ENCODE results near the gene ZEB2. TPM values are rescaled to one million over a fixed set of nuclear protein-coding genes. Genes with fewer than 3 reads are reported as not detected.

ZEB2 gene
- polyA plus RNA-seq, 1 donor from 2014 or later, result 2.2 TPM

DNA sequence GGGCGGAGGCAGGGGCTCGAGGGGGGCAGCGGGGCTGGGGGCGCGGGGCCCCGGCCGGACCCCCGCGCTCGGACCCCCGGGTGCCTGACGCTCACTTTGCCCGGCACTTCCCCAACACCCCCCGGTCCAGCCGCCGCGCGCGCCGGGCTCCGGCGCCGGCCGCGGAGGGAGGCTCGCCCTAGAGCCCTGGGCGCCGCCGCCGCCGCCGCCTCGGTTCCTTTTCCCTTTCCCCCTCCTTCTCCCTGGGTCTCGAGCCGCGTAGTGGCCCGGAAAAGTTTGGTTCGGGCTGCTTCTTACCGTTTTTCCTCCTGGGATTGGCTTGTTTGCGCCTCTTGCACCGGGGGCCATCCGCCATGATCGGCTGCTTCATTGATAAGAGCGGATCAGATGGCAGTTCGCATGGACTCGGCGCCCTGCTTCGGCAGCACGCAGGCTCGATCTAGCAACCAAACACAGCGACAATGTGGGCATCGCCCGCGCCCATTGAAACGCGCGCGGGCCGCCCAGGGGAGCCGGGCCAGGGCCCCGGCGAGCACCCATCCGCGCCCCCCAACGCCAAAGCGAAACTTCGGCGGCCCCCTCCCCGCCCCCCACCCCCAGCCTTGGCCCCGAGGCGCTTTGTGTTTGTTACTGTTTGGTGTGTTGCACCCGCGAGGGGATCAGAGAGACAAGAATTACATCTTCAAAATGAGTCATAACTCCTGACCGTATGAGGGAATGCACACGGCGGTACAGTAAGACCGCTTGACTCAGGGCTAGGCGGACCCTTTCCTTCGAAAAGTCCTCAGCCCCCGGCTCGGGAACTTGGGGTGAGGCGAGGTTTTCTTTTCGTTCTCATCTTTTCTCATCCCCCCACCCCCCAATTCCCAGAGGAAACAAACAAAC, 2.7 kb downstream of the ZEB2 start:
- H3K27me3 ChIP-seq (ENCODE audit: insufficient read depth, low read depth, low read length), result peaks cover 63% of the 10 kb centered on the region
- H3K79me2 ChIP-seq (replicated peaks; ENCODE audit: insufficient read depth, low read length), result peaks cover 69% of the 10 kb centered on the region
- no peaks in the 10 kb centered on the region for H4K20me1 ChIP-seq (ENCODE audit: insufficient read depth)
- TF ChIP-seq SMC3 (conservative IDR thresholded peaks at IDR 0.05; ENCODE audit: poor library complexity) (peak; percentile 21), EP300 (conservative IDR thresholded peaks at IDR 0.05; ENCODE audit: poor library complexity, severe bottlenecking) (no peak), MXI1 (conservative IDR thresholded peaks at IDR 0.05; ENCODE audit: poor library complexity, severe bottlenecking) (peak; percentile 18), EZH2 (IDR thresholded peaks at IDR 0.05; ENCODE audit: borderline replicate concordance, insufficient read depth, low read length, poor library complexity, severe bottlenecking) (no peak), RAD21 (conservative IDR thresholded peaks at IDR 0.05) (peak; percentile 53)
- H2AFZ ChIP-seq (ENCODE audit: low read depth, low read length), result no peak overlapping the region
- no peaks in the 10 kb centered on the region for H3F3A ChIP-seq (ENCODE audit: insufficient read depth, low read length, poor library complexity, severe bottlenecking)
- H3K9ac ChIP-seq (ENCODE audit: low read length), result peak overlapping the region; percentile 55
- no peaks in the 10 kb centered on the region for H3K9me2 ChIP-seq (ENCODE audit: insufficient read depth, low read length)
- no peaks in the 10 kb centered on the region for H3K9me3 ChIP-seq (ENCODE audit: low read length)
- no peak overlapping the region for H3K4me2 ChIP-seq (ENCODE audit: low read length)
- H3K36me3 ChIP-seq (ENCODE audit: insufficient read depth, low read length), result no peaks in the 10 kb centered on the region
- peak overlapping the region; percentile 72 for H3K4me3 ChIP-seq (ENCODE audit: low read length)
- H3K27ac ChIP-seq (ENCODE audit: low read length), result no peak overlapping the region

DNA sequence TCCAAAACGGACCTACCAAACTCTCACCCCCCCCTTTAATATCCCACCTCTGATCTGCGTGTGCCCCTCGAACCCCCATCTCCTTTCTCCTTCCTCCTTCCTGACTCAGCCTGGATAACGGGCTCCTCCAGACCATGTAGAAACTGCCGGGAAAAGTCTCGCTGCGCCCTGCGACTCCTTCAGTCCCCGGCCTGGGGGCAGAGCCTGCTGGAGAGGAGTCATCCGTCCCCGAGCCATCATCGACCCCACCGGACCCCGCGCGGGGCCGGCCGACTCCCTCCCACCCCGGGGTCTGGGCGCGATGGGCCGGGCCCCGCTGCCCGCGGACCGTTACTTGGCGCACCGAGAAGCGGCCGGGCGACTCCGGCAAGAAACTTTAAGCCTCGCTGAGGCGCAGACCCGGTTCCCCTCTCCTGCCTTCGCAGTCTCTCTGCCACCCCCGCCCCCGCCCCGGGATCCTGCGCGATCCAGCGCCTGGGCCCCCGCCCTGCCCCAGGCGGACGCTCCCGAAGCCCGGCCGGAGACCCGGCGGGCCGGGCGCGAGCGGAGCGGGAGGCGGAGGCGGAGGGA, 3.4 kb downstream of the ZEB2 start:
- no peaks in the 10 kb centered on the region for H3K9me2 ChIP-seq (ENCODE audit: insufficient read depth, low read length)
- H4K20me1 ChIP-seq (ENCODE audit: insufficient read depth), result no peaks in the 10 kb centered on the region
- peaks cover 74% of the 10 kb centered on the region for H3K79me2 ChIP-seq (replicated peaks; ENCODE audit: insufficient read depth, low read length)
- H3K36me3 ChIP-seq (ENCODE audit: insufficient read depth, low read length), result no peaks in the 10 kb centered on the region
- H3F3A ChIP-seq (ENCODE audit: insufficient read depth, low read length, poor library complexity, severe bottlenecking), result no peaks in the 10 kb centered on the region
- H3K9me3 ChIP-seq (ENCODE audit: low read length), result no peaks in the 10 kb centered on the region
- peak overlapping the region; percentile 55 for H3K9ac ChIP-seq (ENCODE audit: low read length)
- H3K27me3 ChIP-seq (ENCODE audit: insufficient read depth, low read depth, low read length), result peaks cover 62% of the 10 kb centered on the region
- TF ChIP-seq EZH2 (IDR thresholded peaks at IDR 0.05; ENCODE audit: borderline replicate concordance, insufficient read depth, low read length, poor library complexity, severe bottlenecking) (no peak), RAD21 (conservative IDR thresholded peaks at IDR 0.05) (peak; percentile 13)
- peak overlapping the region; percentile 72 for H3K4me3 ChIP-seq (ENCODE audit: low read length)
- no peak overlapping the region for H2AFZ ChIP-seq (ENCODE audit: low read depth, low read length)
- H3K27ac ChIP-seq (ENCODE audit: low read length), result no peak overlapping the region
- peak overlapping the region; percentile 53 for H3K4me2 ChIP-seq (ENCODE audit: low read length)

DNA sequence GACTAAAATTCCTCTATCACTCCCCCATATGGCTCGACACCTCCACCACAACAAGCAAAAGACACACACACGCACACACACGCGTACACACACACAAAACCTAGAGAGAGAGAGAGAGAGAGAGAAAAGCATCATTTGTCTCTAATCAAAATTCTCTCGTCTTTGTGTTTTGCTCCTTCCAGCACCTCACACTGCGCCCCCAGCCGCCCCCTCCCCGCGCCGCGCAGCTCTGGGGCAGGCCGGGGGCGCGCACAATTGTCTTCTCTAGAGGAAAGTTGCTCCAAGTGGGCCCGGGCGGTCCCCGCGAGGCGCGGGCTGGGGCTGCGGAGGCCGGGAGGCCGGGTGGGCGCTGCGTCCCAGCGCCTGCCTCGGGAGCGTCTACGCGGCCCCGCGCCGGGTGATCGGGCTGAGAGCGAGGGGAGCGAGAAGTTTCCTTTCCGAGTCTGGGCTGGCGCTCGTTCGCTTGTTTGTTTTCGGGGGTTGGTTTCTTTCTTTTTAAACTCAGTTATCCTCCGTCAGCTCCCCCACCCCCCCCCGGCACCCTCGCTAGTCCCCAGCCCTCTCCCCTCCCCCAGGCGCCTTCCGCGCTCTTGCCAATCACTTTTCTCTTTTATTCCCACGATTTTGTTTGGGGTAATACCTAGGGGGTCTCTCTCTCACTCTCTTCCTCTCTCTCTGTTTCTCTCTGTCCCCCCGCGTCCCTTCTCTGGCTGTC, 4.1 kb downstream of the ZEB2 start:
- H3K4me2 ChIP-seq (ENCODE audit: low read length), result peak overlapping the region; percentile 53
- H3K9ac ChIP-seq (ENCODE audit: low read length), result peak overlapping the region; percentile 55
- H3K9me3 ChIP-seq (ENCODE audit: low read length), result no peaks in the 10 kb centered on the region
- H3K9me2 ChIP-seq (ENCODE audit: insufficient read depth, low read length), result no peaks in the 10 kb centered on the region
- peak; percentile 22 for TF ChIP-seq SMC3 (conservative IDR thresholded peaks at IDR 0.05; ENCODE audit: poor library complexity)
- TF ChIP-seq, protein P1, sequence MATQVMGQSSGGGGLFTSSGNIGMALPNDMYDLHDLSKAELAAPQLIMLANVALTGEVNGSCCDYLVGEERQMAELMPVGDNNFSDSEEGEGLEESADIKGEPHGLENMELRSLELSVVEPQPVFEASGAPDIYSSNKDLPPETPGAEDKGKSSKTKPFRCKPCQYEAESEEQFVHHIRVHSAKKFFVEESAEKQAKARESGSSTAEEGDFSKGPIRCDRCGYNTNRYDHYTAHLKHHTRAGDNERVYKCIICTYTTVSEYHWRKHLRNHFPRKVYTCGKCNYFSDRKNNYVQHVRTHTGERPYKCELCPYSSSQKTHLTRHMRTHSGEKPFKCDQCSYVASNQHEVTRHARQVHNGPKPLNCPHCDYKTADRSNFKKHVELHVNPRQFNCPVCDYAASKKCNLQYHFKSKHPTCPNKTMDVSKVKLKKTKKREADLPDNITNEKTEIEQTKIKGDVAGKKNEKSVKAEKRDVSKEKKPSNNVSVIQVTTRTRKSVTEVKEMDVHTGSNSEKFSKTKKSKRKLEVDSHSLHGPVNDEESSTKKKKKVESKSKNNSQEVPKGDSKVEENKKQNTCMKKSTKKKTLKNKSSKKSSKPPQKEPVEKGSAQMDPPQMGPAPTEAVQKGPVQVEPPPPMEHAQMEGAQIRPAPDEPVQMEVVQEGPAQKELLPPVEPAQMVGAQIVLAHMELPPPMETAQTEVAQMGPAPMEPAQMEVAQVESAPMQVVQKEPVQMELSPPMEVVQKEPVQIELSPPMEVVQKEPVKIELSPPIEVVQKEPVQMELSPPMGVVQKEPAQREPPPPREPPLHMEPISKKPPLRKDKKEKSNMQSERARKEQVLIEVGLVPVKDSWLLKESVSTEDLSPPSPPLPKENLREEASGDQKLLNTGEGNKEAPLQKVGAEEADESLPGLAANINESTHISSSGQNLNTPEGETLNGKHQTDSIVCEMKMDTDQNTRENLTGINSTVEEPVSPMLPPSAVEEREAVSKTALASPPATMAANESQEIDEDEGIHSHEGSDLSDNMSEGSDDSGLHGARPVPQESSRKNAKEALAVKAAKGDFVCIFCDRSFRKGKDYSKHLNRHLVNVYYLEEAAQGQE (IDR thresholded peaks at IDR 0.05; ENCODE audit: borderline replicate concordance), result no peak
- peak overlapping the region; percentile 72 for H3K4me3 ChIP-seq (ENCODE audit: low read length)
- H3K27ac ChIP-seq (ENCODE audit: low read length), result no peak overlapping the region
- peaks cover 76% of the 10 kb centered on the region for H3K79me2 ChIP-seq (replicated peaks; ENCODE audit: insufficient read depth, low read length)
- H4K20me1 ChIP-seq (ENCODE audit: insufficient read depth), result no peaks in the 10 kb centered on the region
- no peaks in the 10 kb centered on the region for H3K36me3 ChIP-seq (ENCODE audit: insufficient read depth, low read length)
- H2AFZ ChIP-seq (ENCODE audit: low read depth, low read length), result peak overlapping the region; percentile 19
- H3K27me3 ChIP-seq (ENCODE audit: insufficient read depth, low read depth, low read length), result peaks cover 56% of the 10 kb centered on the region
- H3F3A ChIP-seq (ENCODE audit: insufficient read depth, low read length, poor library complexity, severe bottlenecking), result no peaks in the 10 kb centered on the region
